Activated B cell treated with CpG ODN at 0.5 μM for 24 hours (primary cell): Measurements from ENCODE around the gene CCDC88B. TPM values are rescaled to one million over a fixed set of nuclear protein-coding genes. Genes with fewer than 3 reads are reported as not detected.
A peak's percentile ranks its signal among the peaks of the same experiment; 100 is the strongest.
"Not testable (repeated sequence)": the region's sequence is repeated elsewhere in the genome, so short reads cannot be mapped to it uniquely, and the experiment has no call there.

Experiments used
- ATAC-seq: fragments of 200-7000 bp; cut with Tn5 transposase; one replicate; pipeline ENCODE4 v1.10.0; 2021; ENCODE audit warnings: low read depth, mild to moderate bottlenecking, moderate library complexity
- CTCF ChIA-PET: fragments of 350-600 bp; sonication (Branson Sonifier 250); formaldehyde crosslinking; loops from one replicate; lab custom pipeline; 2021; ENCODE audit warnings: antibody characterized with exemption; lab: Charles Lee
- POLR2A ChIA-PET: fragments of 350-600 bp; sonication (Branson Sonifier 250); formaldehyde crosslinking; loops from one replicate; lab custom pipeline; 2021; ENCODE audit warnings: antibody characterized with exemption; lab: Charles Lee
- DNase-seq: peaks from one replicate; pipeline ENCODE4 v3.0.0; 2022
- H3K27ac Mint-ChIP-seq: one replicate; pipeline ENCODE4 v1.8.0; 2020; ENCODE audit warnings: mixed read lengths
- H3K27me3 Mint-ChIP-seq: one replicate; pipeline ENCODE4 v1.8.0; 2021; ENCODE audit warnings: mixed read lengths
- H3K36me3 Mint-ChIP-seq: one replicate; pipeline ENCODE4 v1.8.0; 2021; ENCODE audit warnings: low read depth, mixed read lengths
- H3K4me1 Mint-ChIP-seq: one replicate; pipeline ENCODE4 v1.8.0; 2021; ENCODE audit warnings: mixed read lengths
- H3K4me3 Mint-ChIP-seq: one replicate; pipeline ENCODE4 v1.8.0; 2020; ENCODE audit warnings: mild to moderate bottlenecking, mixed read lengths
- H3K9me3 Mint-ChIP-seq: one replicate; pipeline ENCODE4 v1.8.0; 2020; ENCODE audit warnings: mixed read lengths
- CTCF ChIP-seq: fragments of 200-600 bp; IDR thresholded peaks from one replicate; pipeline ENCODE4 v1.8.0; 2022; ENCODE audit warnings: antibody characterized with exemption, mild to moderate bottlenecking
- intact Hi-C: fragments of 100-400 bp; cut with micrococcal nuclease; formaldehyde crosslinking; loops from one replicate; pipeline ENCODE4 v1.15.1; 2024
- total RNA-seq: library from RNA; stranded (reverse); gene quantifications from 2 replicates; pipeline ENCODE4 v1.2.3, GENCODE V29; 2022

CCDC88B gene
- total RNA-seq, 1 donor from 2014 or later = 201 TPM

- H3K4me1 Mint-ChIP-seq = peaks cover 21% of the 10 kb centered on the region
- CTCF ChIA-PET = interaction anchor here (0.7 to 5.7 kb wide), 4 partner anchors 8 to 100 kb away, joined by 3 to 147 read pairs (median 16); partner anchors contain the start of genes FERMT3, PRDX5 and TRMT112
- peaks cover 13% of the 10 kb centered on the region for H3K36me3 Mint-ChIP-seq
- intact Hi-C loops = loop anchor here (1.0 to 2.0 kb wide), 11 partner anchors 11 to 467 kb away; partner anchors contain the start of genes CCDC88B, FKBP2, GPR137 and MARK2
- ATAC-seq (peak; percentile 15), DNase-seq (peak; percentile 70)
- peak overlapping the region; percentile 92 for H3K27ac Mint-ChIP-seq
- H3K9me3 Mint-ChIP-seq = no peaks in the 10 kb centered on the region
- peak overlapping the region; percentile 95 for H3K4me3 Mint-ChIP-seq
- POLR2A ChIA-PET = interaction anchor here (0.6 to 3.3 kb wide), 15 partner anchors 11 to 1464 kb away, joined by 3 to 62 read pairs (median 7); partner anchors contain the start of genes BAD, CCDC88B, FERMT3 and FKBP2
- peaks cover 2% of the 10 kb centered on the region for H3K27me3 Mint-ChIP-seq
- TF ChIP-seq CTCF = no peak
Measured at GRCh38 chr11:64305691-64306562, 34.1 kb upstream of the CCDC88B start.

GRCh38 chr11:64306563-64306875 lies 33.5 kb upstream of the CCDC88B start:
- H3K4me3 Mint-ChIP-seq = peak overlapping the region; percentile 95
- intact Hi-C loops = loop anchor here (1.0 kb wide), 1 partner anchor 49 kb away; no protein-coding TSS in a partner anchor
- POLR2A ChIA-PET = interaction anchor here (0.6 to 0.9 kb wide), 2 partner anchors 11 to 49 kb away, joined by 5 to 6 read pairs; partner anchors contain the start of gene TRMT112
- DNase-seq (no peak), ATAC-seq (no peak)
- peak overlapping the region; percentile 92 for H3K27ac Mint-ChIP-seq
- CTCF ChIA-PET = interaction anchor here (1.1 kb wide), 1 partner anchor 48 kb away, joined by 4 read pairs; no protein-coding TSS in a partner anchor
- no peaks in the 10 kb centered on the region for H3K9me3 Mint-ChIP-seq
- H3K27me3 Mint-ChIP-seq = no peaks in the 10 kb centered on the region
- H3K4me1 Mint-ChIP-seq = peaks cover 19% of the 10 kb centered on the region
- no peak for TF ChIP-seq CTCF
- peaks cover 15% of the 10 kb centered on the region for H3K36me3 Mint-ChIP-seq

GRCh38 chr11:64306876-64307622 lies 33.0 kb upstream of the CCDC88B start:
- Mint-ChIP-seq H3K27ac (peak overlapping the region; percentile 92), H3K27me3 (no peaks in the 10 kb centered on the region), H3K4me1 (peaks cover 19% of the 10 kb centered on the region), H3K36me3 (peaks cover 15% of the 10 kb centered on the region), H3K9me3 (no peaks in the 10 kb centered on the region), H3K4me3 (peak overlapping the region; percentile 95)
- POLR2A ChIA-PET = interaction anchor here (0.6 to 1.4 kb wide), 3 partner anchors 10 to 48 kb away, joined by 4 to 6 read pairs (median 5); partner anchors contain the start of genes PRDX5 and TRMT112
- DNase-seq (no peak), ATAC-seq (no peak)
- CTCF ChIA-PET = interaction anchor here (1.1 to 1.7 kb wide), 1 partner anchor 48 kb away, joined by 4 to 6 read pairs; no protein-coding TSS in a partner anchor
- intact Hi-C loops = loop anchor here (1.0 kb wide), 1 partner anchor 48 kb away; no protein-coding TSS in a partner anchor
- no peak for TF ChIP-seq CTCF

GRCh38 chr11:64307795-64308194 lies 32.2 kb upstream of the CCDC88B start:
- H3K27me3 Mint-ChIP-seq, intact Hi-C loops, ATAC-seq, H3K9me3 Mint-ChIP-seq, DNase-seq: not testable (repeated sequence)
- Mint-ChIP-seq H3K4me3 (peak overlapping the region; percentile 55), H3K4me1 (peaks cover 22% of the 10 kb centered on the region), H3K36me3 (peaks cover 19% of the 10 kb centered on the region), H3K27ac (peak overlapping the region; percentile 46)
- POLR2A ChIA-PET = interaction anchor here (0.8 to 1.4 kb wide), 2 partner anchors 10 to 26 kb away, joined by 3 to 4 read pairs; partner anchors contain the start of gene PRDX5
- CTCF ChIA-PET = interaction anchor here (1.7 kb wide), 1 partner anchor 47 kb away, joined by 6 read pairs; no protein-coding TSS in a partner anchor

GRCh38 chr11:64312947-64313346 lies 27.1 kb upstream of the CCDC88B start:
- no peak overlapping the region for H3K4me3 Mint-ChIP-seq

More at GRCh38 chr11:64312947-64313346, 27.1 kb upstream of the CCDC88B start:
- peaks cover 44% of the 10 kb centered on the region for H3K36me3 Mint-ChIP-seq
- POLR2A ChIA-PET = no interaction called here
- no peak for TF ChIP-seq CTCF
- no peaks in the 10 kb centered on the region for H3K27me3 Mint-ChIP-seq
- peaks cover 15% of the 10 kb centered on the region for H3K4me1 Mint-ChIP-seq
- intact Hi-C loops = no loop called here
- CTCF ChIA-PET = interaction anchor here (2.3 kb wide), 1 partner anchor 42 kb away, joined by 10 read pairs; no protein-coding TSS in a partner anchor
- no peaks in the 10 kb centered on the region for H3K9me3 Mint-ChIP-seq
- no peak for ATAC-seq
- peak overlapping the region; percentile 6 for H3K27ac Mint-ChIP-seq
- no peak for DNase-seq
